ENCODE data around the gene CALM3. TPM values are rescaled to one million over a fixed set of nuclear protein-coding genes. Genes with fewer than 3 reads are reported as not detected.
A peak's percentile ranks its signal among the peaks of the same experiment; 100 is the strongest.

The CALM3 gene
- total RNA-seq, 4 donors from 2014 or later: 109 to 170 (median 142) TPM

GRCh38 chr19:46606019-46606418 lies 4.9 kb downstream of the CALM3 start:
- H3K27ac ChIP-seq: peak overlapping the region in 1 of 4 donors; percentile 4
- TF ChIP-seq POLR2A (IDR thresholded peaks at IDR 0.05): no peak
- no peak for TF ChIP-seq CTCF (IDR thresholded peaks at IDR 0.05 in 4 of 5, conservative IDR thresholded peaks at IDR 0.05 in 1 of 5)
- no peak for ATAC-seq
- peaks cover 31 to 38% of the 10 kb centered on the region in 2 donors for H3K4me1 ChIP-seq
- H3K9me3 ChIP-seq: no peaks in the 10 kb centered on the region
- in situ Hi-C loops (cut with MboI; ENCODE audit: low sequenced_read_pairs in 4 of 4) (no loop called here), intact Hi-C loops (cut with DNase I; ENCODE audit: low total_unique reads) (no loop called here)
- H3K27me3 ChIP-seq: no peaks in the 10 kb centered on the region
- no peak overlapping the region for H3K4me3 ChIP-seq
- DNase-seq: no peak
- peaks cover 0 to 49% of the 10 kb centered on the region in 2 donors for H3K36me3 ChIP-seq

GRCh38 chr19:46606681-46607447 lies 5.7 kb downstream of the CALM3 start:
- ATAC-seq (no peak), DNase-seq (no peak)
- TF ChIP-seq POLR2A (IDR thresholded peaks at IDR 0.05): no peak
- TF ChIP-seq CTCF (IDR thresholded peaks at IDR 0.05 in 4 of 5, conservative IDR thresholded peaks at IDR 0.05 in 1 of 5): no peak
- Histone ChIP-seq H3K4me3 (no peak overlapping the region), H3K27ac (no peak overlapping the region), H3K9me3 (no peaks in the 10 kb centered on the region), H3K36me3 (peaks cover 0 to 49% of the 10 kb centered on the region in 2 donors), H3K4me1 (peaks cover 31 to 37% of the 10 kb centered on the region in 2 donors), H3K27me3 (no peaks in the 10 kb centered on the region)
- intact Hi-C loops (cut with DNase I; ENCODE audit: low total_unique reads): no loop called here
- in situ Hi-C loops (cut with MboI; ENCODE audit: low sequenced_read_pairs in 4 of 4): no loop called here

GRCh38 chr19:46607448-46607841 lies 6.3 kb downstream of the CALM3 start:
- ATAC-seq: no peak
- DNase-seq: peak in 1 of 2 donors; percentile 11
- in situ Hi-C loops (cut with MboI; ENCODE audit: low sequenced_read_pairs in 4 of 4): no loop called here
- intact Hi-C loops (cut with DNase I; ENCODE audit: low total_unique reads): no loop called here
- Histone ChIP-seq H3K4me3 (no peak overlapping the region), H3K4me1 (peaks cover 27 to 31% of the 10 kb centered on the region in 2 donors), H3K27me3 (no peaks in the 10 kb centered on the region), H3K27ac (no peak overlapping the region), H3K36me3 (peaks cover 0 to 49% of the 10 kb centered on the region in 2 donors), H3K9me3 (no peaks in the 10 kb centered on the region)
- no peak for TF ChIP-seq CTCF (IDR thresholded peaks at IDR 0.05 in 4 of 5, conservative IDR thresholded peaks at IDR 0.05 in 1 of 5)
- TF ChIP-seq POLR2A (IDR thresholded peaks at IDR 0.05): no peak

- H3K9me3 ChIP-seq: no peaks in the 10 kb centered on the region
- TF ChIP-seq POLR2A (IDR thresholded peaks at IDR 0.05) (no peak), CTCF (IDR thresholded peaks at IDR 0.05 in 4 of 5, conservative IDR thresholded peaks at IDR 0.05 in 1 of 5) (no peak)
- no peak for ATAC-seq
- in situ Hi-C loops (cut with MboI; ENCODE audit: low sequenced_read_pairs in 4 of 4) (no loop called here), intact Hi-C loops (cut with DNase I; ENCODE audit: low total_unique reads) (no loop called here)
- no peak for DNase-seq
- no peak overlapping the region for H3K4me3 ChIP-seq
- peaks cover 20 to 24% of the 10 kb centered on the region in 2 donors for H3K4me1 ChIP-seq
- H3K36me3 ChIP-seq: peaks cover 0 to 49% of the 10 kb centered on the region in 2 donors
- no peaks in the 10 kb centered on the region for H3K27me3 ChIP-seq
- no peak overlapping the region for H3K27ac ChIP-seq
Measured at GRCh38 chr19:46608178-46608577, 7.0 kb downstream of the CALM3 start.

Data from gastrocnemius medialis (tissue), 4 donors.